ENCODE results near the gene RNF115.
"Not testable (repeated sequence)": the region's sequence is repeated elsewhere in the genome, so short reads cannot be mapped to it uniquely, and the experiment has no call there.

Gene RNF115

GRCh38 chr1:145771056-145771455 lies 52.8 kb downstream of the RNF115 start:
- DNase-seq: no peak

GRCh38 chr1:145768004-145768403 lies 55.9 kb downstream of the RNF115 start:
- not testable (repeated sequence) for DNase-seq

GRCh38 chr1:145766926-145767325 lies 57.0 kb downstream of the RNF115 start:
- DNase-seq: not testable (repeated sequence)

- DNase-seq: not testable (repeated sequence)
Observed at GRCh38 chr1:145765585-145766360, 58.1 kb downstream of the RNF115 start.

- not testable (repeated sequence) for DNase-seq
Observed at GRCh38 chr1:145765127-145765526, 58.8 kb downstream of the RNF115 start.

- not testable (repeated sequence) for DNase-seq
Observed at GRCh38 chr1:145764231-145764940, 59.5 kb downstream of the RNF115 start.

GRCh38 chr1:145762001-145762400 lies 61.9 kb downstream of the RNF115 start:
- not testable (repeated sequence) for DNase-seq

- not testable (repeated sequence) for DNase-seq
Observed at GRCh38 chr1:145761498-145761897, 62.4 kb downstream of the RNF115 start.

- not testable (repeated sequence) for DNase-seq
Observed at GRCh38 chr1:145760395-145760949, 63.4 kb downstream of the RNF115 start.

GRCh38 chr1:145759721-145760120 lies 64.2 kb downstream of the RNF115 start:
- DNase-seq: no peak

- no peak for DNase-seq
Observed at GRCh38 chr1:145758575-145758974, 65.3 kb downstream of the RNF115 start.

- no peak for DNase-seq
Observed at GRCh38 chr1:145758116-145758515, 65.8 kb downstream of the RNF115 start.

GRCh38 chr1:145757420-145757819 lies 66.5 kb downstream of the RNF115 start:
- DNase-seq: no peak

GRCh38 chr1:145751491-145752037 lies 72.3 kb downstream of the RNF115 start:
- no peak for DNase-seq

- DNase-seq: no peak
Observed at GRCh38 chr1:145750426-145750825, 73.5 kb downstream of the RNF115 start.

- DNase-seq: no peak
Observed at GRCh38 chr1:145747398-145748247, 76.3 kb downstream of the RNF115 start.

GRCh38 chr1:145740269-145740668 lies 83.6 kb downstream of the RNF115 start:
- DNase-seq: no peak

- DNase-seq: no peak
Observed at GRCh38 chr1:145736191-145736590, 87.7 kb downstream of the RNF115 start.

- no peak for DNase-seq
Observed at GRCh38 chr1:145730900-145731299, 93.0 kb downstream of the RNF115 start.

GRCh38 chr1:145730467-145730866 lies 93.4 kb downstream of the RNF115 start:
- DNase-seq: no peak

GRCh38 chr1:145729666-145730436 lies 94.0 kb downstream of the RNF115 start:
- DNase-seq: no peak

- no peak for DNase-seq
Observed at GRCh38 chr1:145729196-145729595, 94.7 kb downstream of the RNF115 start.

All from effector CD8-positive, alpha-beta T cell (primary cell).